Heart left ventricle (tissue), 13 donors: ENCODE measurements around the gene SORCS2.
A peak's percentile ranks its signal among the peaks of the same experiment; 100 is the strongest.

ENCODE experiments used
- CTCF ChIP-seq, 12 donors: fragments of 200-600 bp; sonication (generic) in 4 of 12; IDR thresholded peaks; one replicate each; pipeline versions ENCODE4 v1.5.0 to v1.8.0; 2018 to 2022; ENCODE audit warnings: antibody characterized with exemption in 12 of 12, mild to moderate bottlenecking in 5 of 12
- POLR2A ChIP-seq, 2 donors: fragments of 450-650 bp; IDR thresholded peaks; one replicate each; pipeline ENCODE4 v1.6.1; 2017; ENCODE audit warnings: antibody characterized with exemption in 2 of 2, mild to moderate bottlenecking in 2 of 2, moderate library complexity in 2 of 2
- donor health status: ischemic (EF 13 %, LVEDD 7.1; RV severe dilation, severe dysfunction).
- donor health status: DM: no; HTN: yes; CAD: no.
- donor health status: DM: no; HTN: no; CAD: no.
- donor health status: ischemic (EF 25% LVEDD 6.9; RV normal size, moderate dysfunction).
- donor health status: ischemic (EF 25% LVEDD 5.7; RV mildly dilated, moderate dysfunction).
- donor health status: ischemic (EF 35%, LVEDD 5.7; RV mildly dilated, moderate dysfunction).
- donor health status: nonischemic (EF 11% LVEDD 7.7; RV severe dilation, severe dysfunction).
- donor health status: DM: yes; HTN: yes; CAD: no.
- donor health status: PGD.
- donor health status: ischemic (EF 29% LVEDD 5.4; RV normal size, mild dysfunction).
- donor health status: nonischemic (EF 23%, LVEDD 6.1; RV moderate dilation, normal function).

GRCh38 chr4:7462509-7462971 is 270.2 kb downstream of the SORCS2 start:
- TF ChIP-seq POLR2A (IDR thresholded peaks at IDR 0.05) = no peak
- TF ChIP-seq CTCF (IDR thresholded peaks at IDR 0.05) = peak in 10 of 12 donors; percentile 7 to 58 (median 42)
